GM12872 (cell line): ENCODE measurements around the gene MGAT4C.

Experiments
- CTCF ChIP-seq: IDR thresholded peaks from 3 replicates; pipeline ENCODE4 v1.5.1; 2011; ENCODE audit warnings: low read depth, mild to moderate bottlenecking, low read length, moderate library complexity; ENCODE audit not compliant: insufficient read depth

The MGAT4C gene

GRCh38 chr12:85948340-85948739 lies 307.9 kb downstream of the MGAT4C start:
- no peak for TF ChIP-seq CTCF

- no peak for TF ChIP-seq CTCF
Observed at GRCh38 chr12:85947286-85947685, 308.9 kb downstream of the MGAT4C start.

GRCh38 chr12:85946375-85946774 lies 309.8 kb downstream of the MGAT4C start:
- no peak for TF ChIP-seq CTCF

- no peak for TF ChIP-seq CTCF
Observed at GRCh38 chr12:85927166-85927565, 329.0 kb downstream of the MGAT4C start.

GRCh38 chr12:85923767-85924331 lies 332.3 kb downstream of the MGAT4C start:
- peak; percentile 46; the same call in 2 of the 3 replicates for TF ChIP-seq CTCF

- TF ChIP-seq CTCF = peak; percentile 41; the same call in 1 of the 3 replicates
Observed at GRCh38 chr12:85920324-85920947, 335.8 kb downstream of the MGAT4C start.
